Bronchial epithelial cell (primary cell): ENCODE measurements around the gene GPR158. TPM values are rescaled to one million over a fixed set of nuclear protein-coding genes. Genes with fewer than 3 reads are reported as not detected.
A peak's percentile ranks its signal among the peaks of the same experiment; 100 is the strongest.

Experiments
- DNase-seq: peaks from one replicate; pipeline ENCODE4 v3.0.0-alpha.2; 2010; ENCODE audit warnings: low read depth
- FAIRE-seq: peaks from 2 replicates; lab custom pipeline; 2011; peaks lifted over from hg19 to GRCh38; lab: Jason Lieb, UNC
- H3K27me3 ChIP-seq: 2 replicates; pipeline ENCODE4 v1.5.1; 2011; ENCODE audit warnings: low read length; ENCODE audit not compliant: control insufficient read depth, insufficient read depth
- H3K36me3 ChIP-seq: 2 replicates; pipeline ENCODE4 v1.5.1; 2011; ENCODE audit warnings: low read length; ENCODE audit not compliant: control insufficient read depth, insufficient read depth
- H3K4me3 ChIP-seq: 2 replicates; pipeline ENCODE4 v1.5.1; 2011; ENCODE audit warnings: mild to moderate bottlenecking, low read depth, low read length, control low read depth
- CTCF ChIP-seq: IDR thresholded peaks from 2 replicates; pipeline ENCODE4 v1.5.1; 2011; ENCODE audit warnings: mild to moderate bottlenecking, moderate library complexity, low read length, control low read depth, inconsistent platforms; ENCODE audit not compliant: insufficient read depth, severe bottlenecking
- total RNA-seq: library from RNA; depleted of rRNA; stranded (reverse); fragments of >200 nt; gene quantifications from 2 replicates; pipeline ENCODE4 v1.2.1, GENCODE V29; 2014

Gene GPR158
- total RNA-seq, 1 donor from 2014 or later = under 0.01 TPM

- TF ChIP-seq CTCF = no peak
- Histone ChIP-seq H3K4me3 (no peak overlapping the region), H3K36me3 (no peaks in the 10 kb centered on the region), H3K27me3 (no peaks in the 10 kb centered on the region)
- no peak for FAIRE-seq
- peak; percentile 2 for DNase-seq
Observed at GRCh38 chr10:25575343-25575742, 400.5 kb downstream of the GPR158 start.

GRCh38 chr10:25578061-25578460 is 403.3 kb downstream of the GPR158 start:
- Histone ChIP-seq H3K4me3 (no peak overlapping the region), H3K27me3 (no peaks in the 10 kb centered on the region), H3K36me3 (no peaks in the 10 kb centered on the region)
- peak; percentile 23 for DNase-seq
- TF ChIP-seq CTCF = no peak
- no peak for FAIRE-seq

- DNase-seq (no peak), FAIRE-seq (no peak)
- Histone ChIP-seq H3K27me3 (no peaks in the 10 kb centered on the region), H3K4me3 (no peak overlapping the region), H3K36me3 (no peaks in the 10 kb centered on the region)
- no peak for TF ChIP-seq CTCF
Observed at GRCh38 chr10:25582961-25583360, 408.2 kb downstream of the GPR158 start.

GRCh38 chr10:25600651-25601050 is 425.9 kb downstream of the GPR158 start:
- no peaks in the 10 kb centered on the region for H3K36me3 ChIP-seq
- H3K27me3 ChIP-seq = no peaks in the 10 kb centered on the region
- DNase-seq = no peak
- no peak for TF ChIP-seq CTCF
- no peak for FAIRE-seq
- no peak overlapping the region for H3K4me3 ChIP-seq

GRCh38 chr10:25604591-25604990 is 429.8 kb downstream of the GPR158 start:
- no peak for TF ChIP-seq CTCF
- no peak for FAIRE-seq
- Histone ChIP-seq H3K36me3 (no peaks in the 10 kb centered on the region), H3K27me3 (no peaks in the 10 kb centered on the region), H3K4me3 (no peak overlapping the region)
- peak; percentile 12 for DNase-seq

- no peak overlapping the region for H3K4me3 ChIP-seq
- DNase-seq = peak; percentile 31
- FAIRE-seq = no peak
- TF ChIP-seq CTCF = no peak
- no peaks in the 10 kb centered on the region for H3K27me3 ChIP-seq
- H3K36me3 ChIP-seq = no peaks in the 10 kb centered on the region
Observed at GRCh38 chr10:25614652-25615051, 439.9 kb downstream of the GPR158 start.
